Lung (tissue), 16 donors: ENCODE data around the gene ZBTB46. TPM values are rescaled to one million over a fixed set of nuclear protein-coding genes. Genes with fewer than 3 reads are reported as not detected.
A peak's percentile ranks its signal among the peaks of the same experiment; 100 is the strongest.

Source experiments
- ATAC-seq: fragments of 200-7000 bp; cut with Tn5 transposase; one replicate; pipeline ENCODE4 v1.9.1; 2020; ENCODE audit warnings: moderate number of reproducible peaks; ENCODE audit not compliant: insufficient read depth, low FRiP score
- DNase-seq, 3 donors: peaks; one replicate each; pipeline ENCODE4 v3.0.0-alpha.2; 2013 to 2017
- H3K27ac ChIP-seq, 2 donors: one replicate each; pipeline ENCODE4 v1.5.1; 2013; ENCODE audit warnings: mild to moderate bottlenecking in 2 of 2, moderate library complexity in 2 of 2, control low read depth in 1 of 2, inconsistent platforms in 1 of 2, low read depth in 1 of 2, low read length in 1 of 2
- H3K27me3 ChIP-seq, 3 donors: one replicate each; pipeline ENCODE4 v1.5.1; 2013; ENCODE audit warnings: low read length in 2 of 3; ENCODE audit not compliant: control insufficient read depth in 3 of 3, insufficient read depth in 3 of 3
- H3K36me3 ChIP-seq, 4 donors: one replicate each; pipeline ENCODE4 v1.5.1; 2013; ENCODE audit warnings: low read length in 4 of 4, mild to moderate bottlenecking in 1 of 4, moderate library complexity in 1 of 4; ENCODE audit not compliant: control insufficient read depth in 4 of 4, insufficient read depth in 4 of 4
- H3K4me1 ChIP-seq, 5 donors: one replicate each; pipeline ENCODE4 v1.5.1; 2013; ENCODE audit warnings: low read length in 5 of 5, mild to moderate bottlenecking in 2 of 5, moderate library complexity in 1 of 5; ENCODE audit not compliant: control insufficient read depth in 5 of 5, insufficient read depth in 5 of 5
- H3K4me3 ChIP-seq: one replicate; pipeline ENCODE4 v1.5.1; 2013; ENCODE audit warnings: mild to moderate bottlenecking, control low read depth, moderate library complexity
- H3K9ac ChIP-seq, 2 donors: one replicate each; pipeline ENCODE4 v1.5.1; 2013; ENCODE audit warnings: low read length in 2 of 2, control low read depth in 1 of 2; ENCODE audit not compliant: insufficient read depth in 1 of 2
- H3K9me3 ChIP-seq, 4 donors: one replicate each; pipeline ENCODE4 v1.5.1; 2013; ENCODE audit warnings: low read length in 3 of 4, mild to moderate bottlenecking in 1 of 4, moderate library complexity in 1 of 4; ENCODE audit not compliant: control insufficient read depth in 4 of 4, insufficient read depth in 3 of 4
- CTCF ChIP-seq: IDR thresholded peaks from 2 replicates; pipeline ENCODE4 v1.5.1; 2012; ENCODE audit warnings: mild to moderate bottlenecking; ENCODE audit errors: control extremely low read depth, extremely low read depth
- WGBS, 2 donors: extraction: QIAGEN DNeasy Blood & Tissue Kit; methylation state at CpG; one replicate each; pipeline ENCODE4 v1.1.7; 2013; 5-methylcytosine and 5-hydroxymethylcytosine counted together
- long read RNA-seq, 5 donors: transcript quantifications; one replicate each; lab custom pipeline, GENCODE V29; 2026
- polyA plus RNA-seq, 2 donors: library from polyadenylated mRNA; stranded (reverse); fragments of 200-250 nt; gene quantifications; one replicate each; pipeline ENCODE4 v1.2.1, GENCODE V29; 2013
- total RNA-seq, 2 donors: library from RNA; depleted of rRNA in 1 of 2; stranded (reverse); fragments of >200 nt in 1 of 2; gene quantifications; one replicate each; pipeline ENCODE4 v1.2.1, GENCODE V29; 2014 to 2021
- donor health status: control.
- donor health status: control.
- donor health status: Bipolar disorder and iron deficiency.
- donor health status: healthy.
- donor health status: DM: yes; HTN: yes; CAD: no.

The ZBTB46 gene
- total RNA-seq = 10 to 100 TPM; 10.8 to 15.3 TPM
- polyA plus RNA-seq = 1 to 10 TPM; 3.4 to 4.4 TPM
- long read RNA-seq, donor 1, full-length matches to known transcripts = 1 of 1 reads
- long read RNA-seq, donor 1, partial matches to known transcripts = 0 of 1 reads
- long read RNA-seq, donor 1, other reads (novel, unspliced or antisense) = 0 of 1 reads
- long read RNA-seq, donor 2, full-length matches to known transcripts = 1 of 1 reads
- long read RNA-seq, donor 2, partial matches to known transcripts = 0 of 1 reads
- long read RNA-seq, donor 2, other reads (novel, unspliced or antisense) = 0 of 1 reads
- long read RNA-seq, donor 3, full-length matches to known transcripts = 2 of 131 reads
- long read RNA-seq, donor 3, partial matches to known transcripts = 101 of 131 reads
- long read RNA-seq, donor 3, other reads (novel, unspliced or antisense) = 28 of 131 reads
- long read RNA-seq, donor 4 = 0 reads
- long read RNA-seq, donor 5, full-length matches to known transcripts = 5 of 5 reads
- long read RNA-seq, donor 5, partial matches to known transcripts = 0 of 5 reads
- long read RNA-seq, donor 5, other reads (novel, unspliced or antisense) = 0 of 5 reads

GRCh38 chr20:63830841-63831588 lies at the start of gene ZBTB46:
ZBTB46 (minus strand) TSS chr20:63831264; CDS start chr20:63790757, 40,507 bp downstream.
- ATAC-seq = peak; percentile 49
- Histone ChIP-seq H3K27ac (peak within 1 kb of the TSS; percentile 72 to 90), H3K36me3 (no peaks in the 10 kb centered on the region), H3K4me3 (peak within 1 kb of the TSS; percentile 48), H3K9ac (no peak within 1 kb of the TSS), H3K27me3 (peaks cover 0 to 21% (median 5%) of the 10 kb centered on the region in 3 donors), H3K4me1 (peaks cover 4 to 40% (median 14%) of the 10 kb centered on the region in 5 donors), H3K9me3 (no peaks in the 10 kb centered on the region)
- peak; percentile 46 to 70 (median 49) for DNase-seq
- TF ChIP-seq CTCF = no peak
- WGBS, 2 donors = 0 to 1% methylated on average over 32 to 147 of the region's 147 CpGs

GRCh38 chr20:63878899-63879663 lies 48.0 kb upstream of the ZBTB46 start:
- no peak overlapping the region for H3K27ac ChIP-seq
- H3K27me3 ChIP-seq = no peaks in the 10 kb centered on the region
- H3K9ac ChIP-seq = no peak overlapping the region
- H3K36me3 ChIP-seq = peaks cover 16 to 65% (median 26%) of the 10 kb centered on the region in 4 donors
- no peak overlapping the region for H3K4me3 ChIP-seq
- no peak for TF ChIP-seq CTCF
- H3K4me1 ChIP-seq = no peaks in the 10 kb centered on the region
- no peaks in the 10 kb centered on the region for H3K9me3 ChIP-seq
- WGBS, 2 donors = 85 to 92% methylated on average over 14 of the region's 14 CpGs
- ATAC-seq (no peak), DNase-seq (no peak)

- no peaks in the 10 kb centered on the region for H3K9me3 ChIP-seq
- no peak overlapping the region for H3K4me3 ChIP-seq
- no peaks in the 10 kb centered on the region for H3K27me3 ChIP-seq
- no peak for ATAC-seq
- WGBS, 2 donors = 76 to 90% methylated on average over 32 of the region's 32 CpGs
- peaks cover 20 to 59% (median 29%) of the 10 kb centered on the region in 4 donors for H3K36me3 ChIP-seq
- no peak overlapping the region for H3K27ac ChIP-seq
- no peak overlapping the region for H3K9ac ChIP-seq
- TF ChIP-seq CTCF = no peak
- H3K4me1 ChIP-seq = peaks cover 0 to 3% (median 0%) of the 10 kb centered on the region in 5 donors
- DNase-seq = no peak
Measured at GRCh38 chr20:63877755-63878470, 46.8 kb upstream of the ZBTB46 start.
